ENCODE data around the gene CCDC178. TPM values are rescaled to one million over a fixed set of nuclear protein-coding genes. Genes with fewer than 3 reads are reported as not detected.

CCDC178 gene
- total and polyA plus RNA-seq, 2 donors, result 0.24 to 1.3 TPM

DNA sequence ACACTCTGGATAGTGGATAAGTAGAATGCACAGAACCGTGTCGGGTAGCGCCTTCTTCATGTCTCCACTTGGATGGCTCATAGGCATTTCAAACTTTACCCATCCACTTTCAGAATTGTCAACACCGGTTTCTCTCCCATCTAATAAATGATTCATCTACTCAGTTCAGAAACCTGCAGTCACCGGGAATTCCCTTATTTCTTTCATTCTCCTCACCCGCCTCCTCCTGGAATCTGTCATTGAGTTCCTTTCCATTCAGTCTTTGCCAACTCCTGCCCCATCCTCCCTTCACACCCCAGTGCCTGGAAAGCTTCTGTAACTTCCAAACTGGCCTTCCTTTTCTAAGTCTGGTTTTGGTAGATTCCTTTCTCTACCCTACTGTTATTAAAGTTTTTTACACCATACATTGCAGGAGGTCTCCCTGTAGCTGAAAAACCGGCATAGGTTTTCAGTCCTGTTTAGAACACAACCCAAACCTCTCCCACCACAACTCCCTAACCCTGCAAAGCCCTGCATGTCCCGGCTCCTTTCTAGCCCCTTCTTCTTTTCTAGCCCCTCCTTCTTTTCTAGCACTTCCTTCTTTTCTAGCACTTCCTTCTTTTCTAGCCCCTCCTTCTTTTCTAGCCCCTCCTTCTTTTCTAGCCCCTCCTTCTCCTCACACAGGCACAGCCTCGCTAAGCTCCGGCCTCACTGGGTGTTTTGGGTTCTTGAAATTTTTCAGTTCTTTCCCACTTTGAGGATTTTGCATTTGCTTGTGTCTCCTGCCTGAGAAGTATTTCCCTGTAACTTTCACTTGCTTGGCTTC is 533.8 kb downstream of the CCDC178 start:
- Histone ChIP-seq H3K9me3 (ENCODE audit: control insufficient read depth in 2 of 2, insufficient read depth in 1 of 2, low read length in 1 of 2) (no peaks in the 10 kb centered on the region), H3K4me1 (ENCODE audit: control insufficient read depth in 2 of 2, insufficient read depth in 2 of 2, low read length in 2 of 2) (no peaks in the 10 kb centered on the region), H3K27ac (ENCODE audit: low read depth in 1 of 2, low read length in 1 of 2) (no peak overlapping the region), H3K4me3 (ENCODE audit: low read length in 2 of 2) (no peak overlapping the region), H3K27me3 (ENCODE audit: control insufficient read depth in 2 of 2, insufficient read depth in 1 of 2, low read length in 1 of 2) (no peaks in the 10 kb centered on the region), H3K36me3 (ENCODE audit: control insufficient read depth in 2 of 2, insufficient read depth in 2 of 2, low read length in 1 of 2) (no peaks in the 10 kb centered on the region)
- DNase-seq (ENCODE audit: low read depth in 6 of 9, low spot score in 9 of 9), result peak in 1 of 9 donors; percentile 4
- WGBS, result 91% methylated on average over 10 of the region's 10 CpGs

DNA sequence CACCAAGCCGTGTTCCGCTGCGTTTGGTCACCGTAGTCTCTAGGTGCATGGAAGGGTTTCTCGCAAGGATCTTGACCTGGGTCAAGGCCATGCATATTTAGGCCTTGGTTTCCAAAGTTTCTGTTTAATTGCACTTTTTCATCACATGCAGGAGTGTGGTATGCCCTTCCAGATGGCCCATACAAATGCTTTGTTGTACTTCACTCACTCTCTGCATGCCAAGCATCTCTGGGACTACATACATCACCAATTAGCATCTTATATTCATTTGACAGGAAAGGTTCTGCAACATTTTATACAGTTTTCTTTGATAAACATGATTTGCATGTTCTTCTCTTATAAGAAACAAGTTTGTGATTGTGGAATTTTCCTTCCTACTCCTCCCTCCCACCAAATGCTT is 534.9 kb downstream of the CCDC178 start:
- H3K36me3 ChIP-seq (ENCODE audit: control insufficient read depth in 2 of 2, insufficient read depth in 2 of 2, low read length in 1 of 2), result no peaks in the 10 kb centered on the region
- DNase-seq (ENCODE audit: low read depth in 6 of 9, low spot score in 9 of 9), result no peak
- H3K9me3 ChIP-seq (ENCODE audit: control insufficient read depth in 2 of 2, insufficient read depth in 1 of 2, low read length in 1 of 2), result no peaks in the 10 kb centered on the region
- no peak overlapping the region for H3K4me3 ChIP-seq (ENCODE audit: low read length in 2 of 2)
- WGBS, result 96% methylated on average over 5 of the region's 5 CpGs
- no peak overlapping the region for H3K27ac ChIP-seq (ENCODE audit: low read depth in 1 of 2, low read length in 1 of 2)
- no peaks in the 10 kb centered on the region for H3K27me3 ChIP-seq (ENCODE audit: control insufficient read depth in 2 of 2, insufficient read depth in 1 of 2, low read length in 1 of 2)
- H3K4me1 ChIP-seq (ENCODE audit: control insufficient read depth in 2 of 2, insufficient read depth in 2 of 2, low read length in 2 of 2), result no peaks in the 10 kb centered on the region

DNA sequence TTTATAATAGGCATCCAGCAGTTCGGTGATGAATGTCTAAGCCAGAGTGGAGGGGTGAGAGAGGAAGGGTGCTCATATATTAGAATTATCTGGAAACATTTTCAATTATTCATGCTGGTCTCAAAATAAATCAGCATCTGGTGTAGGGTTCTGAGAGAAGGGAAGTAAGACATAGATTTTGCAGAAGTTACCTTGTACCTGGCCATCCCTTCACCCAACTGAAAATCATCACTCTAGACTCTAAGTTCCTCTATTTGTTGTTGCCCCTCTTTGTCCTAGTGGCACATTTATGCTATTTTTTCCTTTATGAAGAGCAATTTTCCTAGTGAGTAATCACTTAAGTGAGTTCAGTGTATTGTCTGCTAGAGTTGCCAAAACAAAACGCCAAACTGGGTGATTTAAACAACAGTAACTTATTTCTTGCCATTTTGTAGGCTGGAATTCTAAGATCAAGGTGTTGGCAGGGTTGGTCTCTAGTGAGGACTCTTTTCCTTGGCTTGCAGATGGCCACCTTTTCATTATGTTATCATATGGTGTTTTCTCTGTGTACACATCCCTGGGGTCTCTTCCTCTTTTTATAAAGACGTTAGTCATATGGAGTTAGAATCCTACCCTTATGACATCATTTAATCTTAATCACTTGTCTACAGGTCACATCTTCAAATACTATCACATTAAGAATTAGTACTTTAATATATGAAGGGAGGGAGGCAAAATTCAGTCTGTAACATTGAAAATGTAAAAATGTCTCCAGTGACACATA is 537.8 kb downstream of the CCDC178 start:
- WGBS, result 79% methylated on average over 3 of the region's 3 CpGs
- H3K27me3 ChIP-seq (ENCODE audit: control insufficient read depth in 2 of 2, insufficient read depth in 1 of 2, low read length in 1 of 2), result no peaks in the 10 kb centered on the region
- no peaks in the 10 kb centered on the region for H3K4me1 ChIP-seq (ENCODE audit: control insufficient read depth in 2 of 2, insufficient read depth in 2 of 2, low read length in 2 of 2)
- no peaks in the 10 kb centered on the region for H3K9me3 ChIP-seq (ENCODE audit: control insufficient read depth in 2 of 2, insufficient read depth in 1 of 2, low read length in 1 of 2)
- no peak overlapping the region for H3K4me3 ChIP-seq (ENCODE audit: low read length in 2 of 2)
- no peak for DNase-seq (ENCODE audit: low read depth in 6 of 9, low spot score in 9 of 9)
- H3K27ac ChIP-seq (ENCODE audit: low read depth in 1 of 2, low read length in 1 of 2), result no peak overlapping the region
- no peaks in the 10 kb centered on the region for H3K36me3 ChIP-seq (ENCODE audit: control insufficient read depth in 2 of 2, insufficient read depth in 2 of 2, low read length in 1 of 2)

DNA sequence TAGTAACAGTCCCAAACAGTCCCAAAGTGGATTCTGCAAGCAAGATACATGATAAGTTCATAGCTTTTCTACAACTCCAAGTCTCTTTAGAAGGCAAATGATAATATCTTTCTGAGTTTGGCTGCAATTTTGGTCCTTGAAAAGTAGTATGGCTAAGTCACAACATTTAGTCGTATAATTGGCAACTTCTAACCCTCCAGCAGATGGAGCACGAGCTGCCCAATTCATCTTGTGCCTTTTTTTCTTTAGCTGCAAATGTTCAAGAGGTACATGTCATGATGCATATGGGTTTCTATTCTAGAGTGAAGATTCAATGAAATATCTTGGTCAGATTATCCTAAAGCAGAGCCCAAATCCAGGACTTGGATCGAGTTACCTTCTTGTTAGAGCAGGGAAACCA is 540.7 kb downstream of the CCDC178 start:
- Histone ChIP-seq H3K27ac (ENCODE audit: low read depth in 1 of 2, low read length in 1 of 2) (no peak overlapping the region), H3K4me3 (ENCODE audit: low read length in 2 of 2) (no peak overlapping the region), H3K4me1 (ENCODE audit: control insufficient read depth in 2 of 2, insufficient read depth in 2 of 2, low read length in 2 of 2) (no peaks in the 10 kb centered on the region), H3K9me3 (ENCODE audit: control insufficient read depth in 2 of 2, insufficient read depth in 1 of 2, low read length in 1 of 2) (no peaks in the 10 kb centered on the region), H3K27me3 (ENCODE audit: control insufficient read depth in 2 of 2, insufficient read depth in 1 of 2, low read length in 1 of 2) (no peaks in the 10 kb centered on the region), H3K36me3 (ENCODE audit: control insufficient read depth in 2 of 2, insufficient read depth in 2 of 2, low read length in 1 of 2) (no peaks in the 10 kb centered on the region)
- no peak for DNase-seq (ENCODE audit: low read depth in 6 of 9, low spot score in 9 of 9)
- 57% methylated on average over 3 of the region's 3 CpGs for WGBS

DNA sequence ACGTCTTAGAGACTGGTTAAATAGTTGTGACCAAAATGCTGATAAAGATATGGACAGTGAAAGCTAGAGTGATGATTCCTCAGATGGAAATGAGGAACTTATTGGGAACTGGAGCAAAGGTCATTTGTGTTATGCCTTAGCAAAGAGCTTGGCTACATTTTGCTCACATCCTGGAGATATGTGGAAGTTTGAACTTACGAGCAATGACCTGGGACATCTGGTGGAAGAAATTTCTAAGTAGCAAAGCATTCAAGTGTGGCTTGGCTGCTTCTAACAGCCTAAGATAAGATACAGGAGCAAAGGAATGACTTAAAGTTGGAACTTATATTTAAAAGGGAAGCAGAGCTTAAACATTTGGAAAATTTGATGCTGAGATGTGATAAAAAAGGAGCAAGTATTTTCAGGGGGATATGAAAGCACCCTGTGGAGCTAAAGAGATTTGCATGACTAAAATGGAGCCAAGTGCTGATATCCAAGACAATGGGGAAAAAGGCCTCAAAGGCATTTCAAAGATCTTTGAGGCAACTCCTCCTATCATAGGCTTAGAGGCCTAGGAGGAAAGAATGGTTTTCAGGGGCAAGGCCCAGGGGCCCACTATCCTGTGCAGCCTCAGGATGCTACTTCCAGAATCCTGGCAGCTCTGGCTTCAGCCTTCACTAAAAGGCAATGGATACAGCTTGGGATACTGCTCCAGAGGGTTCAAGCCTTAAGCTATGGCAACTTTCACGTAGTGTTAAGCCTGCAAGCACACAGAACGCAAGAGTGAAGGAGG is 543.6 kb downstream of the CCDC178 start:
- H3K4me1 ChIP-seq (ENCODE audit: control insufficient read depth in 2 of 2, insufficient read depth in 2 of 2, low read length in 2 of 2), result no peaks in the 10 kb centered on the region
- H3K9me3 ChIP-seq (ENCODE audit: control insufficient read depth in 2 of 2, insufficient read depth in 1 of 2, low read length in 1 of 2), result no peaks in the 10 kb centered on the region
- no peak overlapping the region for H3K4me3 ChIP-seq (ENCODE audit: low read length in 2 of 2)
- H3K27ac ChIP-seq (ENCODE audit: low read depth in 1 of 2, low read length in 1 of 2), result no peak overlapping the region
- no peak for DNase-seq (ENCODE audit: low read depth in 6 of 9, low spot score in 9 of 9)
- no peaks in the 10 kb centered on the region for H3K36me3 ChIP-seq (ENCODE audit: control insufficient read depth in 2 of 2, insufficient read depth in 2 of 2, low read length in 1 of 2)
- WGBS, result 80% methylated on average over 4 of the region's 4 CpGs
- H3K27me3 ChIP-seq (ENCODE audit: control insufficient read depth in 2 of 2, insufficient read depth in 1 of 2, low read length in 1 of 2), result no peaks in the 10 kb centered on the region

DNA sequence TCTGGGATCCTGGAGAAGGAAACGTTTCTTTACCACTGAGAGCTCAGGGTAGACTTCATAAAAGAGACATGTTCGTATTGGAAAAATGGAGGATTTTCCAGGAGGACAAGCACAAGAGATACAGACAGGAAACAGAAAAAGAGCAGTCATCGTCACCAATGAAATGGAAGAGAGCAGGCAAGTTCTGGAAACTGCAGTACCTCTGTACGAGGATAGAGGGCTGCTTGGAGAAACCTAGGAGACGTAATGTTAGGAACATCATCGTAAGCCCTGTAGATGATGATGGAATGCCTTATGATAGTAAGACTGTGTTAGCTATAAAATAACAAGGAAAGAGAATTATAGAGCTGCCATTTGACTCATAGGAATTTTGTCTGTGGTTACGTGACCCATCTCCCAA is 546.6 kb downstream of the CCDC178 start:
- no peaks in the 10 kb centered on the region for H3K4me1 ChIP-seq (ENCODE audit: control insufficient read depth in 2 of 2, insufficient read depth in 2 of 2, low read length in 2 of 2)
- H3K4me3 ChIP-seq (ENCODE audit: low read length in 2 of 2), result no peak overlapping the region
- DNase-seq (ENCODE audit: low read depth in 6 of 9, low spot score in 9 of 9), result no peak
- no peaks in the 10 kb centered on the region for H3K9me3 ChIP-seq (ENCODE audit: control insufficient read depth in 2 of 2, insufficient read depth in 1 of 2, low read length in 1 of 2)
- 91% methylated on average over 7 of the region's 7 CpGs for WGBS
- no peak overlapping the region for H3K27ac ChIP-seq (ENCODE audit: low read depth in 1 of 2, low read length in 1 of 2)
- H3K27me3 ChIP-seq (ENCODE audit: control insufficient read depth in 2 of 2, insufficient read depth in 1 of 2, low read length in 1 of 2), result no peaks in the 10 kb centered on the region
- H3K36me3 ChIP-seq (ENCODE audit: control insufficient read depth in 2 of 2, insufficient read depth in 2 of 2, low read length in 1 of 2), result no peaks in the 10 kb centered on the region

DNA sequence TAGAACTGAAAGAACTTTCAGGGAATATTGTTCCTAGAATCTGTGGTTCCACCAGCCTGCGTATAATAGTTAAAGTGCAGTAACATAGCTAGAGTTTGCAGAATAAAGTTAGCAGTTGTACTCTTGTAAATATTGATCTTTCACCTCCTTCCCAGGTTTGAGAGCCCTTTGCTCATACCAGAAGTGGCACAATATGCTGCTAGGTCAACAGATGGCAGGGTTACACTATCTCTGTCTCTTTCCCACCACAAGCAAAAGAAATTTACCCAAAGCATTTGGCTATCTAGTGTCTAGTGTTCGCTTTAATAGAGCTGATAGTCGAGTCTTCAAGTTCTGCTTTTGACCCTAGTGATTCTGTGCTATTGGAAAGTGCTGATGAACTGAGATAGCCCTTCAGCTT is 548.7 kb downstream of the CCDC178 start:
- H3K4me1 ChIP-seq (ENCODE audit: control insufficient read depth in 2 of 2, insufficient read depth in 2 of 2, low read length in 2 of 2), result no peaks in the 10 kb centered on the region
- H3K27me3 ChIP-seq (ENCODE audit: control insufficient read depth in 2 of 2, insufficient read depth in 1 of 2, low read length in 1 of 2), result no peaks in the 10 kb centered on the region
- H3K9me3 ChIP-seq (ENCODE audit: control insufficient read depth in 2 of 2, insufficient read depth in 1 of 2, low read length in 1 of 2), result no peaks in the 10 kb centered on the region
- WGBS, result 92% methylated on average over 3 of the region's 3 CpGs
- H3K36me3 ChIP-seq (ENCODE audit: control insufficient read depth in 2 of 2, insufficient read depth in 2 of 2, low read length in 1 of 2), result no peaks in the 10 kb centered on the region
- no peak overlapping the region for H3K27ac ChIP-seq (ENCODE audit: low read depth in 1 of 2, low read length in 1 of 2)
- no peak for DNase-seq (ENCODE audit: low read depth in 6 of 9, low spot score in 9 of 9)
- H3K4me3 ChIP-seq (ENCODE audit: low read length in 2 of 2), result no peak overlapping the region

DNA sequence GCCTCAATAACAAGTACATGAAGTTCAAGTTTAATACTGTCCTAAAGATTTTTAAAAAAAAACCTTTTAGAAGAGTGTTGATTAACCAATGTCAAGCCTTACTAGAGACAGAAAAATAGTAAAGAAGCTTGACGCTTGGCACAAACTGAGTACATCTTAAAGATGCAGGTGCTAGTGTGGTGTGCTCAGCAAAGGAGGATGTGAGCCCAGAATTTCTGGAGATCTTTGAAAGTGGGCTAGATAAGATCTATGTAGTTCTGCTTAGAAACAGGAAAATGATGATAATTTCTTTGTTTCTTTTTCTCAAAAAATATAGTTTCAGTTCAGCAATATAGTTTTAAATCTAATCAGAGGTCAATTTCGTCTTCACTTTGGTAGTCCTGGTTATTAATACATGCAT is 549.4 kb downstream of the CCDC178 start:
- Histone ChIP-seq H3K9me3 (ENCODE audit: control insufficient read depth in 2 of 2, insufficient read depth in 1 of 2, low read length in 1 of 2) (no peaks in the 10 kb centered on the region), H3K27me3 (ENCODE audit: control insufficient read depth in 2 of 2, insufficient read depth in 1 of 2, low read length in 1 of 2) (no peaks in the 10 kb centered on the region), H3K4me3 (ENCODE audit: low read length in 2 of 2) (no peak overlapping the region), H3K4me1 (ENCODE audit: control insufficient read depth in 2 of 2, insufficient read depth in 2 of 2, low read length in 2 of 2) (no peaks in the 10 kb centered on the region), H3K27ac (ENCODE audit: low read depth in 1 of 2, low read length in 1 of 2) (no peak overlapping the region), H3K36me3 (ENCODE audit: control insufficient read depth in 2 of 2, insufficient read depth in 2 of 2, low read length in 1 of 2) (no peaks in the 10 kb centered on the region)
- 69% methylated on average over 2 of the region's 2 CpGs for WGBS
- DNase-seq (ENCODE audit: low read depth in 6 of 9, low spot score in 9 of 9), result no peak

All from thymus (tissue), 11 donors.